GM19035 (cell line): Measurements from ENCODE around the gene ARID5B.
A peak's percentile ranks its signal among the peaks of the same experiment; 100 is the strongest.

Experiments used
- ATAC-seq: cut with Tn5 transposase; IDR thresholded peaks from one replicate; pipeline ENCODE4 v1.9.1; 2021; ENCODE audit not compliant: unreplicated experiment

ARID5B gene

DNA sequence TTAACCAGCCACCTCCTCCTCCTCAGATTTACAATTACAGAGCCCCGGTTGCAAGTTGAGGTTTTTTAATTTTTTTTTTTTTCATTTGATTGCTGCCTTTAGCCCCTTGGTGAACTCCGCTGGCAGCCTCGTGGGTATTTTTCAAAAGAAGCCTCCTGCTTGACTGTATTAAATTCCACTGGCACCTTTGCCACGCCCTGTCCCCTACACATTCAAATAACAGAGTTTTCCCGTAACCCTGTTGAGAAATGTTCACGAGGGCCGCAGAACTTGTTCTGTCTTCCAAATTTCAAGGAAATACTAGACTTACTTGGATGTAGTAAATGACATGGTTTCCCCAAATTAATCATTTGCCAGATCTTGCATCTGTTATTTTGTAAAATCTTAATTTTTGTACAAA lies 167.0 kb downstream of the ARID5B start:
- no peak for ATAC-seq

GRCh38 chr10:62069452-62070178 lies 168.1 kb downstream of the ARID5B start:
- ATAC-seq = no peak

- no peak for ATAC-seq
Observed at GRCh38 chr10:62071846-62072281, 170.4 kb downstream of the ARID5B start.

- no peak for ATAC-seq
Observed at GRCh38 chr10:62072901-62073300, 171.4 kb downstream of the ARID5B start.

DNA sequence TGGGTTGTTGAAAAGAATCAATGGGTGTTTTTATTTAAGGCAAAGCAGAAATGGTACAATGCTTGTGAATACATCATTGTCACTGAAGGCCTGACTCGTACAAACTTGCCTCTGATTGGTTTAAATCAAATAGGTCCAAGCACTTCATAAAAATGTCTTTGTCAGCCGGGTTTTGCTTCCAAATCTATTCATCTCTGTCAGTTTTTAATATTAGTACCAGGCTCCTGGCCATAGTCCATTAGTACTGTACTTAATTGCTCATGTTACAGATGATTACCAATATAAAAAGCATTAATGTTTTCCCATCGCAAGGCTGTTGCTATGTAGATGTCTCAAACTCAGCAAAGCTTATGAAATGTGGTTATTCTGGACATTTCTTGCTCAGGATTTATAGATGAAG lies 171.9 kb downstream of the ARID5B start:
- ATAC-seq = no peak

- no peak for ATAC-seq
Observed at GRCh38 chr10:62075414-62075813, 173.9 kb downstream of the ARID5B start.

DNA sequence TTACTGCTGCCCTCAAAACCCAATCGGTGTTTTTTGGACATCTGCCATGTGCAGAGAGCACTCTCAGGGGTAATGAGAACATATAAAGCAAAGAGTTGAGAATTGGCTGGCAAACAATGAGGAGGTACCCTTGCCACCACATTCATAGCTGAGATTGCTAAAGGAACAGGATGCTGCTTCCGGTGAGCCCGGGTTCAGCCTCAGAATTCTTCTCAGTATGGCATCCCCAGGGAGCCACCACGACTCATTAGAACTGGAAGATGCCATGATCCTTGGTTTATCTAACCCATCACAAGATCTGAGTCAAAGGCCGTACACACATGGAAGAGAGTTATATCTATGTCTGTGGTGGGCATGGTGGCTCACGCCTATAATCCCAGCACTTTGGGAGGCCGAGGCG lies 174.4 kb downstream of the ARID5B start:
- ATAC-seq = no peak

- no peak for ATAC-seq
Observed at GRCh38 chr10:62076891-62077290, 175.4 kb downstream of the ARID5B start.

- no peak for ATAC-seq
Observed at GRCh38 chr10:62077330-62078015, 176.0 kb downstream of the ARID5B start.

DNA sequence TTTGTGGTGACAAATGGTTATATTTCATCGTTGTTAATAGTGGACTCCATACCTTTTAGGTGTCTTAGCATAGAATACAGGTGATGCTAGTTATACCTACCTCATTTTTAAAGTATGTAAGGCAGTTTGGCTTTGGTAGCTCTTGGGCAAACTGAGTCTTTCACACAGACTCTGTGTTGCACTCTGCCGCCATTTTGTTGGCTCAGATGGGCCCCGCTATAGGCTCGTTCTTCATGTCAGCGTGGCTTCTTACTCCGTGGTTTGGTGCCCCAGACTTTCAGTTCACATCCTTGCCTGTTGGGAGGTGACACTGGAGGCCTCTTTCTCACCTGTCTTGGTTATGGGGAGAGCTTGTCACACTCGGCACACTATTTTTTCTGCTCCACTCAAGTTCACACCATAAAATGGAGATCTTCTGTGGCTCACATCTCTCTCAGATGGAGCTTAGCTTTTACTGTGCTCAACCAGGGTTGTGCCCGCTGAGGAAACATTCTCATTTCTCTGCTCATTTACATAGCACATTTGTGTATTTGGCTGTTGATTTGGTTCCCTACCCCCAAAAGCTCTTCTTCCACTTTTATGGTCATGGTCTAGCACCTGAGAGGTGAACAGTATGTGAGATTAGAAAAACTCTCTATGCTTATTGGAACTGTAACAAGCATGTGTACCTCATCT lies 178.5 kb downstream of the ARID5B start:
- peak; percentile 69 for ATAC-seq

DNA sequence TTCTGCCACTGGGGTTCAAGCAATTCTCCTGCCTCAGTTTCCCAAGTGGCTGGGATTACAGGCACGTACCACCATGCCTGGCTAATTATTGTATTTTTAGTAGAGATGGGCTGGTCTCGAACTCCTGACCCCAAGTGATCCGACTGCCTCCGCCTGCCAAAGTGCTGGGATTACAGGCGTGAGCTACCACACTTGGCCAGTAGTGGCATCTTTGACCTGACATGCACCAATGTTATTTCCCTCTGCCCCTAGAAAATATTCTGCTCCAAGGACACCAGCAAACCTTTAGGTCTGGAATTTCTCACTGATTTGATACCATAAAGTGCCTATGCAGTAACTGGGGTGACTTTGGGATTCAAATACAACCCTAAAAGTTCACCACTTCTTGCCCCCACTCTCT lies 179.4 kb downstream of the ARID5B start:
- ATAC-seq = no peak

GRCh38 chr10:62081341-62082270 lies 180.1 kb downstream of the ARID5B start:
- ATAC-seq = no peak

DNA sequence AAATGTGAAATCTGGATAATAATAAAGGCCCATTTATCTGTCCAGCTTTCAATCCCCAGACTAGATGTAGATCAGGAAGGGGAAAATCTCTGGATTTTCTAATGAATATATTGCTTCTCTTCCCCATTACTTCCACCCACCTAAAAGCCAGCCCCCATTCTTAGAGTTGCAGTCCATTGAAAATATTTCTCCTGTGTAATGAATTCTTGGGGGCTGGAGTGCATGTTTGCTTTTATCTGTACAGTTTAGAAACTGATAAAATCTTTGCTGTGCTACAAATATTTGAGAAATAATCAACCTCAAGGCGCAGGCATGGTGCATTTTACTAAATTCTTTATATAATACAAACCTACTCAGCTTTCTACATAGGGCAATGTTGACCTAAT lies 180.8 kb downstream of the ARID5B start:
- no peak for ATAC-seq

DNA sequence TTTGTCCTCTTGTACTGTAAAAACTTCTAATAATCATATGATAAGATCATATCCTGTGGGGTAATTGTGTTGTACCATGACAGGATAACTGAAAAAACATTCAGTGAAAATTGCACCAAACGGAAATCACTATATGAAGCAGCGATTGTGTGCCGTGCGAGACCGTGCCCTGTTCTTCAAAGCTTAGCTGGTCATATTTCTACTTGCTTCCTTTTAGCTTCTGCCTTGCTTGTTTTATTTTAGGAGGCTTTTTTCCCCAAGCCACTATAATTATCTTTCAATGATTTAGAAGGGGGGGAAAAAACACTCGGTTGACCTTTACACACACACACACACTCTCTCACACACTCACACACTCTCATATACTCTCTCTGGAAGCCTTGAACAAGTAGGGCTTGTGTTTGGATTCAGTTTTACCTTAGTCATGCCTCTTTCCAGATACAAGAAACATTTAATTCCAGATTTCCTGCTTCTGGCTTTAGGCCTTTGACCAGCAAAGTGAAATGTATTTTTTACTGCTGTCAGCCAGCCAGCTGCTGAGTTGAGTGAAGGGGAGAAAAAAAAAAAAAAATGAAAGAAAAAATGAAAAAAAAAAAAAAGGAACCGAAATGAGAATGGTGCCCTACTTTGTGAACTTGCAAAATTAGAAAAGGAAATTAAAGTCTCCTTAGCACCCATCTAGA lies 181.4 kb downstream of the ARID5B start:
- peak; percentile 40 for ATAC-seq

GRCh38 chr10:62083412-62084267 lies 182.1 kb downstream of the ARID5B start:
- ATAC-seq = peak; percentile 10

DNA sequence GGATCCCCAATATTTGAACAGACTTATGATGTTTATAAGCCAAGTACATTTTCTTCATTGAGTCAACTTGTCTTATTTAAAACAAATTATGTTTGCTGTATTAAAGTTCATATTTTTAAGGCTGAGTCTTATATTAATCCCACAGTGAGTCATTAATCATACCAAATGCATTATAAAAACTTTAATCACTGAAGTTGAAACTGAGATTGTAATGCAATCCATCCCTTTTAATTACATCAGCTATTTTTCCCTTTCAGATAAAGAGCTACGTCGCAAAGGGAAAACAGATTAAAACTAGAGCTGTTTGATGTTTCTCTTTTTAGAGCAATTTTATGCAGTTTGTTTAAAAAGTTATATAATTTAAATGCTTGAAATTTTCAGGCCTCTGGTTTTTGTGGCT lies 183.0 kb downstream of the ARID5B start:
- ATAC-seq = no peak

DNA sequence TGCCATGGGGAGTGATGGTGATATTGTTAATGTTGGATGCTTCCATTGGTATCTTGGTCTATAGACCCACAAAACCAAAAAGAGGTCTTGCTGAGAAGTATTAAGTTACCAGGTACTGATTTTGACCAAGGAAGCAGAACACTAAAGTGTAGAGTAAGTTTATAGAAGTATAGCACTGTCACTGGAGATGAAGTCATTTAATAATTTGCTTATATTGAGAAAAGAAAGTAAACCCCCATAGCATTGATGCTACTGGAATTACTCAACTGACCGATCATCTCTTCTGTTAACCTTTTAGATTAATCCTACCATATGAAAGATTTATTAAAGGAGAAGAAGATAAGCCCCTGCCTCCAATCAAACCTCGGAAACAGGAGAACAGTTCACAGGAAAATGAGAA lies 183.9 kb downstream of the ARID5B start:
- no peak for ATAC-seq

DNA sequence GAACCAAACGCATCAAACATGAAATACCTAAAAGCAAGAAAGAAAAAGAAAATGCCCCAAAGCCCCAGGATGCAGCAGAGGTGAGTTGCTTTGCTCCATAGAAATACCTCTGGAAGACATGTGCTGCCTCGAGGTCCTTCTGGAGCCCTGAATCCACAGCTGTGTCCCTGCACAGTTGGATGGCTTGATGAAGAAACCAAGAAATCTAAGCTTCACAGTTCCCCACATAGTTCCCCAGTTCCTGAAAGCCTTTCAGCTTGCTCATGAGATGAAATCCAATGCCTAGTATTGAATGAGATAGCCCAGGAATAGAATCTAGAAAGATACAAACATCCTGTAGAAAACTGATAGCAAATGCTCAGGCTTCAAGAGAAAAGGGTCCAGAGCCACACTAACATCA lies 184.3 kb downstream of the ARID5B start:
- ATAC-seq = no peak

GRCh38 chr10:62087329-62087728 lies 185.8 kb downstream of the ARID5B start:
- no peak for ATAC-seq

- no peak for ATAC-seq
Observed at GRCh38 chr10:62088786-62089185, 187.3 kb downstream of the ARID5B start.
